NCI-H1048 (cell line): ENCODE results near the gene FITM1.
"Not testable (repeated sequence)": the region's sequence is repeated elsewhere in the genome, so short reads cannot be mapped to it uniquely, and the experiment has no call there.

ENCODE experiments used
- DNase-seq: peaks from one replicate; lab custom pipeline; 2025; lab: John Stamatoyannopoulos, UW

The FITM1 gene

DNA sequence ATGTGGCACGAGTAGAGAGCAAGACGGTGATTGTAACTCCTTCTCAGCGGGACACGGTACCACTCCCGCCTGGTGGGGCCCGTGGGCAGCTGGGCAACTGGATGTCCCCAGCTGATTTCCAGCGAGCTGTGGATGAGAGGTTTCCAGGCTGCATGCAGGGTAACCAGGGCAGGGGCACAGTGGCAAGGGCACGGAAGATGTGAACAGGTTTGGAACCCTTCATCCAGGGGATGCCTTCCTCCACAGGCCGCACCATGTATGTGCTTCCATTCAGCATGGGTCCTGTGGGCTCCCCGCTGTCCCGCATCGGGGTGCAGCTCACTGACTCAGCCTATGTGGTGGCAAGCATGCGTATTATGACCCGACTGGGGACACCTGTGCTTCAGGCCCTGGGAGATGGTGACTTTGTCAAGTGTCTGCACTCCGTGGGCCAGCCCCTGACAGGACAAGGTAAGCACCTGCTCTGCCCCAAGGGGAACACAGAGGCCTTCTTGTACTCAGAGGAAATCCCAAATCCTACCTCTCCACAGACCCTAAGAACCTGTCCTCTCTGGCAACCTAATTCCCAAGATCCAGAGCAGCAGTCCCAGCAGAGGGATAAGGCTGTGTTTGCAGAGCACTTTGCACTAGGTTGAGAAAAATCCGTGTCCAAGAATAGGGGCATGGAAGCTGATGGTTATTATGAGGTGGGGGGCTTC lies 32.1 kb upstream of the FITM1 start:
- no peak for DNase-seq

DNA sequence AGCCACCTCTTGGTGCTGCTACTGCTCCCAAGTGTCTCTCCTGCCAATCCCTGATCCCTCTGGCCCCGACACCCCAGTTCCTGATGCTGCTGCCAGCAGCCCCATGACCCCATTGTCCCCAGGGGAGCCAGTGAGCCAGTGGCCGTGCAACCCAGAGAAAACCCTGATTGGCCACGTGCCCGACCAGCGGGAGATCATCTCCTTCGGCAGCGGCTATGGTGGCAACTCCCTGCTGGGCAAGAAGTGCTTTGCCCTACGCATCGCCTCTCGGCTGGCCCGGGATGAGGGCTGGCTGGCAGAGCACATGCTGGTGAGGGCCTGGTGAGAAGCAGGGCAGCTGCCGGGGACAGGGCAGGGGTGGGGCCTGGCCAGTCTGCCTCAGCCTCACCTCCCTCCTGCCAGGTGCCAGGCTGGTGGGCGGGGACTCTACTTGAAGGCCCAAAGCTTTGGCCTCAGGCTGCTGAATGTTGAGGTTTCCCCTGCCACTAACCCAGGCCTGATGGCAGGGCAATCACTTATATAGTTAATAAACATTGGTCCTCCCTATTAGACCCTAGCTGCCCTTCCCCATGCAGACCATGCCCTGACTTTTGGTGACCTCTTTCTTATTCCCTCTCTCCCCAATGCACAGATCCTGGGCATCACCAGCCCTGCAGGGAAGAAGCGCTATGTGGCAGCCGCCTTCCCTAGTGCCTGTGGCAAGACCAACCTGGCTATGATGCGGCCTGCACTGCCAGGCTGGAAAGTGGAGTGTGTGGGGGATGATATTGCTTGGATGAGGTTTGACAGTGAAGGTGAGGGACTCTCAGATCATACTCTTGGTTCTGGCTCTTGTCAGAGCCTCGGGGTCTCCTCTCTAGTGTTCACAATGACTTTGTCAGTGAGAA lies 31.3 kb upstream of the FITM1 start:
- no peak for DNase-seq

DNA sequence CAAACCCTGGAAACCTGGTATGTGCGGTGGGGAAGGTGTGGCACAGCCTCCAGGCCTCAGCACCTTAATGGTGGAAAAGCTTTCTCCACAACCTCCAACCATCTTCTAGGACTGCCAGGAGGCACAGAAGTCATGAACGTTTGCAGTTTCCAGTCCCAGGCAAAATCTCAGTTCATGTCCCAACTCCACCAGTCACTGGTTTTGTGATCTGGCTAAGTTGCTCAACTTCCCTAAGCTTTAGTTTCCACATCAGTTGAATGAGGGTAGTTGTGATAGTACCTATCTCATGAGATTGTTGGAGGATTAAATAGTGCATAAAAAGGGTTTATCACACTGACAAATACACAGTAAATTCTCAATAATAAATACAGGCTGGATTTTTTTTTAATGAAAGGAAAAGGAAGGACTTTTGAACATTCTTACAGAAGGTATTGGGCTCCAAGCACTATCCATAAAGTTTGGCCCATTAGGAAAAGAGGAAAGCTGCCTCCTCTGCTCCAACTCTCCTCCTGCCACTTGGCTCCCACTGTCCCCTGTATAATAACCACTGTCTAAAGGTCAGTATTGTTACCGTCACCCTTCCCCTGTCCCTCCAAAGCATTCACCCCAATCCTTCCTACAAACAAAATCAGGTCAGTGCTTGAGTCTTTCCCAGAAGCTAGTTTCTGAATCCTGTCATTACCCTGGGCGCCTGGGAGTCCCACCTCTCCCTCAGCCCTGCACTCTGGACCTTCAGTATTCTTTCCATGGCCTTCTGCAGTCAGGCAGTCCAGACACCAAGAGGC lies 30.1 kb upstream of the FITM1 start:
- no peak for DNase-seq

DNA sequence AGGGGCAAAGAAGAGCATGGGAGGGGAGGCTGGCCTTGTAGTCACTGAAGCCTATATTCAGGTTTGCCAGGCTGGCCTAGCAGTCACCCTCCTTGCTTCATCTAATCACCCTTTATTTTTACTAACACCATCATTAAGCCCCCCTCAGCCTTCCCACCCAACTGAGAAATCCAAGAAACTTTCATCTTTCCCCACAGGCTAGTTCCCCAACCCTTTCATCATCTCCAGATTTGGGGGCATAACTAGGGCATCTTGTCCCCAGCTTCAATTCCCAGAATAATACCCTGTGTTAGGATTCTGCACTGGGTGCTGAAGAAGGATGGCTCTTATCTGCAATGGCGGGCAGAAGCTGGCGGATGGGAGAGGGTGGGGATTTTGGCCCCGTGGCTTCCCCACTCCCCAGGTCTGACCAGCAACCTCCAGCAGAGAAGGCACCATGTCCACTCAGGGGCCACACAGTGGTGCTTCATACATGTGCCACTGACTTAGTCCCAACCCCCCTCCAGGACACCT lies 29.4 kb upstream of the FITM1 start:
- DNase-seq, result no peak

DNA sequence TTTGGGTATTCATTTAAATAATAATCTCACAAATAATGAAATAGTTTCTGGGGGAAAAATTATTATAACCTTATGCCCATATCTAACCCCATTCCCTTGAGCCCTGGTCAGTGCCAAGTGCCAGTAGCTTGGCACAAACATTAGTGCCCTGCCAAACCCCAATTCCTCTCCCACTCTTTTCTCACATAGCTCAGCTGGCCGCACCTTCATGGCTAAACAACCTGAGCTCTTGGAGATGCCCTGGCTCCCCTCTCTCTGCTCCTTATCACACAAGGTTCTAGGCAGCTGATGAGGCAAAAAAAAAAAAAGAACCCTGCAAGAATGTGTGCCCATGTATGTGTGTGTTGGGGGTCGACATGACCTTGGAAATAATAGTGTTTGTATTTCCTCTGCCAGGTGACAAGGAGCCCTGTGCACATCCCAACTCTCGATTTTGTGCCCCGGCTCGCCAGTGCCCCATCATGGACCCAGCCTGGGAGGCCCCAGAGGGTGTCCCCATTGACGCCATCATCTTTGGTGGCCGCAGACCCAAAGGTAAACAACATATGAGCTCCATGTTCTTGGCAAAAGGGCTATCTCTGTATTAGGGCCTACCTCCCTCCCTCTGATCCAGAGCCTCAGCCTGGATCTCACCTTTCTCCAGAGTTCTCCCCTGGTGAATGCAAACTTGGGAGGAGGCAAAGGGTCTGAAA lies 28.0 kb upstream of the FITM1 start:
- DNase-seq, result no peak

DNA sequence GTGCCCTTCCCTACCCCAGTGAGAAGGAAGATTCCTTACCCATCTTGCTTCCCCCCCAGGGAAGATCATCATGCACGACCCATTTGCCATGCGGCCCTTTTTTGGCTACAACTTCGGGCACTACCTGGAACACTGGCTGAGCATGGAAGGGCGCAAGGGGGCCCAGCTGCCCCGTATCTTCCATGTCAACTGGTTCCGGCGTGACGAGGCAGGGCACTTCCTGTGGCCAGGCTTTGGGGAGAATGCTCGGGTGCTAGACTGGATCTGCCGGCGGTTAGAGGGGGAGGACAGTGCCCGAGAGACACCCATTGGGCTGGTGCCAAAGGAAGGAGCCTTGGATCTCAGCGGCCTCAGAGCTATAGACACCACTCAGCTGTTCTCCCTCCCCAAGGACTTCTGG lies 27.0 kb upstream of the FITM1 start:
- no peak for DNase-seq

DNA sequence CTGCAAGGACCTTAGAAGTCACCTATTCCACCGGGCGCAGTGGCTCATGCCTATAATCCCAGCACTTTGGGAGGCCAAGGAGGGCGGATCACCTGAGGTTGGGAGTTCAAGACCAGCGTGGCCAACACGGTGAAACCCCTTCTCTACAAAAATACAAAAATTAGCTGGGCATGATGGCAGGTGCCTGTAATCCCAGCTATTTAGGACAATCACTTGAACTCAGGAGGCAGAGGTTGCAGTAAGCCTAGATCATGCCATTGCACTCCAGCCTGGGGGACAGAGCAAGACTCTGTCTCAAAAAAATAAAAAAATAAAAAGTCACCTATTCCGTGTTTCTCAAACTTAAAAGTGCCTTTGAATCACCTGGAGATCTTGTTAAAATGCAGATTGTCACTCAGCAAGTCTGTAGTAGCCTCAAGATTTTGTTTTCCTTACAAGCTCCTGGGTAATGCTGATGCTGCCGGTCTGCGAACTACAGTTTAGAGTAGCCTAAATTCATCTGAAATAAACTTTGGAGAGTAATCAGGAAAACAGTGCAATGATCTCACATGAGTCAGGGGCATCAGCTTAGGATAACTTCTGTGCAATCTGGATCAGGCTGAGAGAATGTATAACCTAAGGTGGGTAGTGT lies 24.7 kb upstream of the FITM1 start:
- DNase-seq, result not testable (repeated sequence)

DNA sequence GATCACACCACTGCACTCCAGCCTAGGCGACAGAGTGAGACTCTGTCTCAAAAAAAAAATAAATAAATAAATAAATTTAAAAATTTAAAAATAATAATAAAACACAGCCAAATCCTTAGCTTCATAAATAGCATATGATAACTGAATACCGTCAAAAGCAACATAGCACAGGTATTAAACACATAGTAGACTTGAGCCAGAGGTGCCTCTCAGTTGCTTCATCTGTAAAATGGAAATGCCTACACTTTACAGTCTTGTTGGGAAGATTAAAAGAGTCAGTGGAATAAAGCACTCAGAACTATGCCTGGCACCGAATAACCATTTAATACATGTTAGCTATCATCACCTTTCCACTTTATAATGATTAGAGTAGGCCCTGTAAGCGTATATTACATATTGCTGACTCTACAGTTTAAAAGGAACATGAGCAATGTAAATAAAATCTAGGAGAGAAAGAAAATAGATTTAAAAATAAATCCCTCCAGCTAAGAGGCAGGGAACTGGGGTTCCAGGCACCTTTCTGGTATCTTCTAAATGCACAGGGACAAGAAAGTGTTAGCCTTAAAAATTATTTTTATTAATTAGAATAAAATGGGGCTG lies 23.7 kb upstream of the FITM1 start:
- DNase-seq, result no peak

DNA sequence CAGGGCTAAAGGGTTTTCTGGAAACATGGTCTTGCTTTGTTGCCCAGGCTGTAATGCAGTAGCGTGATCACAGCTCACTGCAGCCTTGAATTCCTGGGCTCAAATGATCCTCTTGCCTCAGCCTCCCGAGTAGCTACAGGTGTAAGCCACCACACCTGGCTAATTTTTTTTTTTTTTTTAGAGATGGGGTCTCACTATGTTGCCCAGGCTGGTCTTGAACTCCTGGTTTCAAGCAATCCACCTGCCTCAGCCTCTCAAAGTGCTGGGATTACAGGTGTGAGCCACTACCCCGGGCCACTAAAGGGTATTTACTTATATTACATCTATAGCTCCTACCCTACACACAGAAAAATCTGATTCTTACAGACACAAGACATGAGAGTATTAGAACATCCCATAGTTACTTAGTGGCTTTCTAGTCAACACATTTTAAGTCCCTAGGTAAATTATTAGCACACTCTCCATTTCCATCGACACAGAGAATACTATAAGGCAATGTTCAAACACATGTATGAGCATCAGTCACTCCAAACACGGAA lies 22.1 kb upstream of the FITM1 start:
- DNase-seq, result no peak

DNA sequence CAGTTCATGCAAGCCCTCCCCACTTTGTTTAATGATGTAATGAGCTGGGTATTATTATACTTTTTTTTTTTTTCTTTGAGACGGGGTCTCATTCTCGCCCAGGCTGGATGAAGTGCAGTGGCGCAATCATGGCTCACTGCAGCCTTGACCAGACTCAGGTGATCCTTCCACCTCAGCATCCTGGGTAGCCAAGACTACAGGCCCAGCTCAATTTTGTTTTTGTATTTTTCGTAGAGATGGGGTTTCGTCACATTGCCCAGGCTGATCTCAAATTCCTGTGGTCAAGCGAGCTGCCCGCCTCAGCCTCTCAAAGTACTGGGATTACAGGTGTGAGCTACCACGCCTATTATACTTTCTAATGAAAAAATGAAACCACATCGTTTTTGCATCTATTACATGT lies 20.4 kb upstream of the FITM1 start:
- no peak for DNase-seq

DNA sequence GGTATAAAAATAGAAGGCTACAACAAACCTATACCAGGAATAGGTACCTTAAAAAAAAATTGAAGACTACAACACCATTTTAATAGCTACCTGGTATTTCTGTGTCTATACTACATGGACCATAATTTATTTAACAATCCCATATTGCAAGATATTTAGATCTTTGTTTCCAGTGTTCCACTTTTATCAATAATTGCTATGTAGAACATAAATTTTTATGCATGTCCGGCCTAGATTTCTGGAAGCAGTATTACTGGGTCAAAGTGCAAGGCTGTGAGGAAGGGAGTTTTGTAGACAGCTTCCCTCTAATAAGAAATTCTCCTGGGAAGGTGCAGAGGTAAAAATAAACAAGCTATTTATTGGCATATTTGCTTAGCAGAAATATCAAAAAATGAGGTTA lies 19.9 kb upstream of the FITM1 start:
- no peak for DNase-seq

DNA sequence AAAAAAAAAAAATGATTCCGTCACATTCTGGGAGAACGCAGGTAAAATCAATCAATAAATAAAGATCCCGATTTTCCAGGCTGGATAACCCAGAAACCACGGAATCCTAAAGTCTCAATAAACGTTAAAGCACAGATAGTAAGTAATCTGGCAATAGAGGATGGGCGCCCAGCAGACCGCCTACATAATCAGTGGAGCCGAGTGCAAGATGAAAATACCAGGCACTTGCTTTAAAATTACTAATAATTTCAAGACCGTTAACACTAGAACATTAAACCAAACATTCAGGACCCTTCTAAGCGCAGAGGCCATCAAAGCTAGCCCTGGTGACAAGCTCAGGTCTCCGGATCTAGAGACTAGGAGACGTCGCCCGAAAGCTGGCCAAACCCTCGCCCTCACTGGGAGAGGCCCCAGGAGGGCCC lies 17.1 kb upstream of the FITM1 start:
- DNase-seq, result no peak

DNA sequence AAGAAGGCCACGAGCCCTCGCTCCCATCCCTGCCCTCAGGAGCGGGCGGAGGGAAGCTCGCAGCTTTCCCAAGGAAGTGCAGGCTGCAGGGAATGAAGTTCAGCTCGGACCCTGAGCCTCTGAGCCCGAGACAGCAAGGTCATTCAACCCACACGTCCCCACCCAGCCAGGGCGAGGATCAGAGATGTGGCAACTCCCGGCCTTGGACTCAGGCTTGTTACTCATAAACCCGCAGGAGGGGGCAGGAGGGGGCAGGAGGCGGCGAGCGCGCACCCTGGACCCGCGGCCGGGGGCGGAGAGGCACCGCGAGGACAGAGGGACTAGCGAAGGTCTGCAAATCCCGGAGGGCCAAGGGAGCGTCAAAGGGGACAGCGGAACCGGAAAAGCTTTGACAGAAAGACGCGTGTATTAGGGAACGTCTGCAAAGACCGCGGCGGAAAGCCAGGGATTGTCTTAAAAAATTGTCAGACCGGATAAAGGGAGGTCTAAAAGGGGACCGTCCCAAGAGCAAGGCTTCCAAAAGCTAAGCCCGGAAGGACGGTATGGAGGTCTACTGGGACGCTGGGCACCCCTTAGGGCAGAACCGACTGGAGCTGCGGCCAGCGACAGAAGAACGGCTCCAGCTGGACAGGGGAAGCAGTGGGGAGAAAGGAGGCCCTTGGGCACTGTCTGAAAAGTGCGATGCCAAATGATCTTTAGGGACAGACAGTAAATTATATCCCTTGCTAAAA lies 16.5 kb upstream of the FITM1 start:
- peak; percentile 74 for DNase-seq

DNA sequence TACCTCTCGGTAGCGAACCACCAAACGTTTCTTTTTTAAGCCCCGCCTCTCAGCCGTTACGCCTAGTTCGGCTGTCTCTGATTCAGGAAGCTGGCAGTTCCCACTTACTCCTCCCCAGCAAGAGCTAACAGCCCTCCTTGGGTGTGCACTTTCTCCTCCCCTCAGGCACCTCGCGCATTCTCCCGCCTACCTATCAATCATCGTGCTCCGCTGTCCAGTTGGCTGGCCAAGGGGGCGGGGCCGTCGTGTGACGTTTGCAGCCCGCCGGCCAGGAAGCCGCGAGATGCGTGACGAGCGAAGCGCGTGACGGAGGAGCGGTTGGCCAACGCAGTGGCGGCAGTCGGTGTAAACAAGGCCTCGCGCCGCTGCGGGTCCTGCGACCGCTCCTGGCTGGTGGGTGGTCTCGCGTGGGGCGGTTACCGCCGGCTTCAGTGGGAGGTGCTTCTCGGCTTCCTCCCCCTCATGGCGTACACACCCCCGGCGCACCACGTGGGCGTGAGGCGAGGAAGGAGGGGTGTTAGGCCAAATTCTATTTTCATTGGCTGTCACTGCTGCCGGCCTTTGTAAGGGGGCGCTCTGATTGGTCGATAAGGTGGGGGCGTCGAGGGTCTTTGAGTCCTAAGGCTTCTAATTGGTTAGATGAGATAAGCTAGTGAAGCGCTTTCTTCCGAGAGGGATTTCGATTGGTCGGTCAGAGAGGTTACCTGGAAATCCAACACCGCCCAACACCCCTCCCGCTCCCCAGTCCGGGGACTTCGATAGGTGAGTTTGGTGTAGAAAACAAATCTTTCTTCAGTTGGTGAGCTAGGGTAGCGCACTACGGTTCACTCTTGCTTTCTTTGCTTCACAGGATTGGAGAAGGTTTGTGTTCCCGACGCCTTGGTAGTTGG lies 15.7 kb upstream of the FITM1 start, which contains the start of the genes DCAF11 and NRL:
TSS of gene DCAF11 (plus strand) at position 246 of the 890 bp plus-strand sequence. CDS start 818 bp downstream, outside the sequence.
TSS of gene NRL (minus strand) at position 418 of the 890 bp plus-strand sequence. CDS start 32,101 bp downstream, outside the sequence.
- DNase-seq, result peak; percentile 96

DNA sequence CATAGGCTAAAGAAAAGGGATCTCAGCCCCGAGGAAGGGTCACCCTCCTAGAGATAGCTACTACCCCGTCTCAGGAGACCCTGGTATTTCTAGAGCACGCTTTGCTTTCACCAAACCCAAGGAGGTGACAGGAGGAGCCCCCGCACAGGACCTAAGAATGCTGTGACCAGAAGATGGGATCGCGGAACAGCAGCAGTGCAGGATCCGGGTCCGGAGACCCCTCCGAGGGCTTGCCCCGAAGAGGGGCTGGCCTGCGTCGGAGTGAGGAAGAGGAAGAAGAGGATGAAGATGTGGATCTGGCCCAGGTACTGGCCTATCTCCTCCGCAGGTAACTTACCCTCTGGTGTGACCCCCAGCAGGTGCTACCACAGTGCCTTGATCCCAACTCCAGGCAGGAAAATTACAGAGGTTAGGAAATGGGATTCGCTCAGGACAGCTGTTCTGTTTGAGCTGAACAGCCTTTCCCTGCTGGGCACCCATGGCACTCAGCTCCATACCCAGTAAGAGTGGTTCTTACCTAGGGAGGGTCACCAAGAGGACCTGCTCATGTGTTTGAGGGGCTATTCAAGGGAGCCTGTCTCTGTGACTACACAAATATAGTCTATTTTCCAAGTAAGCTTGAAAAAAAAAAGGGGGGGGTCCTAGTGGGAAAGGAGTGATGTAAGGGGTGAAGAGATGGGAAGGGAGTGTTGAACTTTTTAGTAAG lies 14.9 kb upstream of the FITM1 start:
- no peak for DNase-seq

DNA sequence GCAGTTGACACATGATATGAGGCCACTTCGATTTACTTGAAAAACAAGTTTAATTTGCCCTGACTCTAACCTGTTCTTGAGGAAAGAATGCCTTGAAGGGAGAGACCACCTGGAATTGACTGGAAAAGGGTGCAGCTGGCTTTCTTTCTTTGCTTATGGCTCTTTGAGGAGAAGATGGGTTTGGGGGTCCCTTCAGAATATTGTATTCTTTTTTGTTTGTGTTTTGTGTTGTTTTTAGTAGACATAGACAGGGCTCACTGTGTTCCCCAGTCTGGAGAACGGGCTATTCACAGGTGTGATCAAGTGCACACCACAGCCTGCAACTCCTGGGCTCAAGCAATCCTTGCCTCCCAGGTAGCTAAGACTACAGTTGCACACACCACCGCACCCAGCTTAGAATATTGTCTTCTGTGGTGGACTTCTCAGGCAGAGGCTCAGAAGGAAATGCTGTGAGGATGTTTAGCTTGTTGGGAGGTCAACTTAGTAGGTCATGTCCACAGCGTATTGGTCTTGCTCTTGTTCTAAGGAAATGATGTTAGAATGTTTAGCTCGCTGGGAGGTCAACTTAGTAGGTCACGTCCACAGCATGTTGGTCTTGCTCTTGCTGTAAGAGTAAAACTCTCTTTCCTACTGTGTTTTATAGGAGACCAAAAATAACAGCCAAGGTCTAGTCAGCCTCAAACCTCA lies 14.2 kb upstream of the FITM1 start:
- no peak for DNase-seq

DNA sequence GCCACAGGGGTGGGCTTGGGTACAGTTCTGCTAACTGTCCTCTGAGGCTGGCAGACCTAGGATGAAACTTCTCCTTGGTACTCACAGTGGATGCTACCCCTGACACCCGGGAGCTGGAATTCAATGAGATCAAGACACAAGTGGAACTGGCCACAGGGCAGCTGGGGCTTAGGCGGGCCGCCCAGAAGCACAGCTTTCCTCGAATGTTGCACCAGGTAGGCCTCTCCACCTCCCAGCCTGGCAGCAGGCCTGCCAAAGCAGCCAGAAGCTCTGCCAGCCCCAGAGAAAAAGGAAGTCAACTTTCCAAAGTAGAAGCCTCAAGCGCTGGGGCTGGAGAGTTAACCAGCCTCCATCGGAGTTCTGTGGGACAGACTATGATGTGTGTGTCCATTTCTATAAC lies 13.3 kb upstream of the FITM1 start:
- DNase-seq, result no peak
